HEK293T (cell line): Measurements from ENCODE around the gene KISS1R.

ENCODE experiments used
- FOXM1 ChIP-seq: fragments of 450-650 bp; IDR thresholded peaks from 2 replicates; pipeline ENCODE4 v1.6.1; 2017; ENCODE audit warnings: mild to moderate bottlenecking, borderline replicate concordance
- HDGF ChIP-seq: fragments of 450-650 bp; IDR thresholded peaks from 2 replicates; pipeline ENCODE4 v1.6.1; 2017; ENCODE audit warnings: antibody characterized with exemption, borderline replicate concordance
- L3MBTL2 ChIP-seq: fragments of 450-650 bp; conservative IDR thresholded peaks from 2 replicates; pipeline ENCODE4 v1.6.1; 2016; ENCODE audit warnings: mild to moderate bottlenecking
- LEF1 ChIP-seq: fragments of 450-650 bp; IDR thresholded peaks from 2 replicates; pipeline ENCODE4 v1.6.1; 2017; ENCODE audit warnings: mild to moderate bottlenecking, borderline replicate concordance
- SUZ12 ChIP-seq: fragments of 450-650 bp; IDR thresholded peaks from 2 replicates; pipeline ENCODE4 v1.6.1; 2016; ENCODE audit warnings: mild to moderate bottlenecking
- TARDBP ChIP-seq: fragments of 450-650 bp; IDR thresholded peaks from 2 replicates; pipeline ENCODE4 v1.6.1; 2016

DNA sequence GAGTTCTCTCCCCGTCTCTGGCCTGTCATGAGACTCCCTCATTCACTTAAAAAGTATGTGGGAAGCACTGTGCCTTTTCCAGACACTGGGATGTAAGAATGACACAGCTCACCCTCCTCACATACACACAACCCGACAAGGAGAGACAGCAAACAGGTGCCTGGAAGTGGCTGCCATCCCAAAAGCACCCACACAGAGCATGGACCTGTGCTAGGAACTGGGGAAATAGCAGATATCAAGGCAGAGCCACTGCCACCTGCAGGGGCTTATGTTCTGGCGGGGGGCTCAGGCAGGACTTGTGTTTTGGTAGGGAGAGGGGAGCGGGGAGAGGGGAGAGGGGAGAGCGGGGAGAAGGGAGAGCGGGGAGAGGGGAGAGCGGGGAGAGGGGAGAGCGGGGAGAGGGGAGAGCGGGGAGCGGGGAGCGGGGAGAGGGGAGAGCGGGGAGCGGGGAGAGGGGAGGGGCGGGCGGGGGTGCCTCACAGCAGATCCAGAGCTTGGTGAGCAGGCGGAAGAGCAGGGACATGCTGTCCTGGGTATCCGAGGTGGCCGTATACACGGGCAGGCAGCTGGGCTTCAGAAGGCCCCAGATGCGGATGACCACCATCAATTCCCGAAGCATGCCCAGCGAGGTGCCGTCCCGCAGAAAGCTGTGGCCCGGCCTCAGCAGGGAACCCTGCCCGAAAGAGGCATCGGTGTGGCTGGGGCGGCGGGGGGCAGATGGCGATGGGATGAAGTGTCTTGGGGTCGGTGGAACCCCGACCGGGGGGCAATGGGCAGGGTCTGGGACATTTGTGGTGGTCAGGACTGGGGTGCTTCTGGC is 45.5 kb upstream of the KISS1R start:
- TF ChIP-seq L3MBTL2, result no peak
- TF ChIP-seq HDGF, result 0 out of 2 replicates have a peak, but pooled peaks have one; percentile 21
- no peak for TF ChIP-seq LEF1
- TF ChIP-seq FOXM1, result no peak
- TF ChIP-seq TARDBP, result no peak
- TF ChIP-seq SUZ12, result no peak
